Heart left ventricle (tissue), 16 donors: ENCODE data around the gene MEIOB. TPM values are rescaled to one million over a fixed set of nuclear protein-coding genes. Genes with fewer than 3 reads are reported as not detected.

ENCODE experiments used
- ATAC-seq, 4 donors: fragments of 200-7000 bp; cut with Tn5 transposase; one replicate each; pipeline ENCODE4 v1.9.1; 2020 to 2022; ENCODE audit warnings: moderate library complexity in 4 of 4, mild to moderate bottlenecking in 3 of 4, moderate number of reproducible peaks in 1 of 4
- DNase-seq, 5 donors: peaks; one replicate each; pipeline ENCODE4 v3.0.0-alpha.2; 2020
- H3K27ac ChIP-seq, 12 donors: fragments of 200-600 bp; sonication (generic) in 4 of 12; one replicate each; pipeline versions ENCODE4 v1.5.0 to v1.8.0; 2016 to 2022; ENCODE audit warnings: mild to moderate bottlenecking in 2 of 12
- H3K27me3 ChIP-seq, 9 donors: fragments of 200-600 bp; sonication (generic) in 2 of 9; one replicate each; pipeline versions ENCODE4 v1.5.1 to v1.8.0; 2016 to 2022; ENCODE audit warnings: mild to moderate bottlenecking in 3 of 9
- H3K36me3 ChIP-seq, 9 donors: fragments of 200-600 bp; sonication (generic) in 2 of 9; one replicate each; pipeline versions ENCODE4 v1.5.0 to v1.8.0; 2018 to 2022; ENCODE audit warnings: mild to moderate bottlenecking in 2 of 9
- H3K4me1 ChIP-seq, 12 donors: fragments of 200-600 bp; sonication (generic) in 4 of 12; one replicate each; pipeline versions ENCODE4 v1.5.0 to v1.8.0; 2016 to 2022; ENCODE audit warnings: mild to moderate bottlenecking in 3 of 12
- H3K4me3 ChIP-seq, 12 donors: fragments of 200-600 bp; sonication (generic) in 4 of 12; one replicate each; pipeline versions ENCODE4 v1.5.0 to v1.8.0; 2017 to 2022; ENCODE audit warnings: mild to moderate bottlenecking in 9 of 12, moderate library complexity in 4 of 12
- H3K9me3 ChIP-seq, 12 donors: fragments of 200-600 bp; sonication (generic) in 4 of 12; one replicate each; pipeline versions ENCODE4 v1.5.0 to v1.8.0; 2016 to 2022; ENCODE audit warnings: mild to moderate bottlenecking in 1 of 12
- CTCF ChIP-seq, 12 donors: fragments of 200-600 bp; sonication (generic) in 4 of 12; IDR thresholded peaks; one replicate each; pipeline versions ENCODE4 v1.5.0 to v1.8.0; 2018 to 2022; ENCODE audit warnings: antibody characterized with exemption in 12 of 12, mild to moderate bottlenecking in 5 of 12
- POLR2A ChIP-seq, 2 donors: fragments of 450-650 bp; IDR thresholded peaks; one replicate each; pipeline ENCODE4 v1.6.1; 2017; ENCODE audit warnings: antibody characterized with exemption in 2 of 2, mild to moderate bottlenecking in 2 of 2, moderate library complexity in 2 of 2
- WGBS, 4 donors: extraction: QIAGEN DNeasy Blood & Tissue Kit in 2 of 4; methylation state at CpG; one replicate each; pipeline versions ENCODE4 v1.1.5 to v1.1.7; 2013 to 2018; 5-methylcytosine and 5-hydroxymethylcytosine counted together
- intact Hi-C, 10 donors: fragments of 100-400 bp; cut with DNase I; formaldehyde crosslinking; loops; one replicate each; pipeline versions ENCODE4 v1.11.1 to v1.14.2; 2022
- polyA plus RNA-seq, 2 donors: library from polyadenylated mRNA; stranded (reverse); fragments of 200-250 nt; gene quantifications; one replicate each; pipeline ENCODE4 v1.2.3, GENCODE V29; 2013
- total RNA-seq, 9 donors: library from RNA; depleted of rRNA in 2 of 9; stranded (reverse); fragments of >200 nt in 2 of 9; fragmentation: NEBNext Ultra II Directional in 3 of 9; extraction: Animal tissue kit (Norgen Biotek cat#: 25700) in 3 of 9; gene quantifications; one replicate each; pipeline versions ENCODE4 v1.1.0 to v1.2.4, GENCODE V29; 2016 to 2023
- donor health status: ischemic (EF 13 %, LVEDD 7.1; RV severe dilation, severe dysfunction).
- donor health status: healthy with polysubstance abuse.
- donor health status: DM: no; HTN: yes; CAD: no.
- donor health status: DM: no; HTN: no; CAD: no.
- donor health status: ischemic (EF 25% LVEDD 6.9; RV normal size, moderate dysfunction).
- donor health status: ischemic (EF 25% LVEDD 5.7; RV mildly dilated, moderate dysfunction).
- donor health status: healthy.
- donor health status: DM: yes; HTN: yes; CAD: no.
- donor health status: ischemic (EF 35%, LVEDD 5.7; RV mildly dilated, moderate dysfunction).
- donor health status: nonischemic (EF 11% LVEDD 7.7; RV severe dilation, severe dysfunction).
- donor health status: DM: yes; HTN: yes; CAD: no.
- donor health status: PGD.
- donor health status: ischemic (EF 29% LVEDD 5.4; RV normal size, mild dysfunction).
- donor health status: nonischemic (EF 23%, LVEDD 6.1; RV moderate dilation, normal function).

MEIOB gene
- total and polyA plus RNA-seq, 11 donors, result not detected

GRCh38 chr16:1815461-1815860 lies 56.5 kb downstream of the MEIOB start:
- Histone ChIP-seq H3K9me3 (no peaks in the 10 kb centered on the region), H3K36me3 (peaks cover 0 to 78% (median 55%) of the 10 kb centered on the region in 9 donors), H3K4me3 (no peak overlapping the region), H3K27ac (no peak overlapping the region), H3K27me3 (no peaks in the 10 kb centered on the region), H3K4me1 (peaks cover 0 to 6% (median 0%) of the 10 kb centered on the region in 12 donors)
- intact Hi-C loops, result no loop called here
- 86 to 93% (median 91%) methylated on average over 11 of the region's 11 CpGs for WGBS, 4 donors
- TF ChIP-seq CTCF (IDR thresholded peaks at IDR 0.05) (no peak), POLR2A (IDR thresholded peaks at IDR 0.05) (no peak)
- DNase-seq (peak in 1 of 5 donors; percentile 58), ATAC-seq (peak in 1 of 4 donors; percentile 51)

- ATAC-seq (peak; percentile 61 to 91 (median 82)), DNase-seq (peak in 4 of 5 donors; percentile 61 to 85 (median 69))
- Histone ChIP-seq H3K9me3 (no peaks in the 10 kb centered on the region), H3K27ac (no peak overlapping the region), H3K27me3 (no peaks in the 10 kb centered on the region), H3K4me1 (peaks cover 0 to 6% (median 0%) of the 10 kb centered on the region in 12 donors), H3K4me3 (no peak overlapping the region), H3K36me3 (peaks cover 0 to 77% (median 63%) of the 10 kb centered on the region in 9 donors)
- 31 to 46% (median 37%) methylated on average over 15 to 17 of the region's 17 CpGs for whole genome bisulfite sequencing, 4 donors
- intact Hi-C loops, result no loop called here
- TF ChIP-seq CTCF (IDR thresholded peaks at IDR 0.05) (peak in 11 of 12 donors; percentile 18 to 58 (median 36)), POLR2A (IDR thresholded peaks at IDR 0.05) (no peak)
Measured at GRCh38 chr16:1812732-1813163, 59.2 kb downstream of the MEIOB start.

GRCh38 chr16:1810536-1810935 lies 61.4 kb downstream of the MEIOB start:
- no peak overlapping the region for H3K4me3 ChIP-seq
- 86 to 96% (median 95%) methylated on average over 9 to 16 of the region's 16 CpGs for WGBS, 4 donors
- peaks cover 0 to 76% (median 52%) of the 10 kb centered on the region in 9 donors for H3K36me3 ChIP-seq
- H3K9me3 ChIP-seq, result peaks cover 0 to 6% (median 0%) of the 10 kb centered on the region in 12 donors
- ATAC-seq, result no peak
- no peak for DNase-seq
- TF ChIP-seq POLR2A (IDR thresholded peaks at IDR 0.05), result no peak
- TF ChIP-seq CTCF (IDR thresholded peaks at IDR 0.05), result no peak
- H3K27ac ChIP-seq, result no peak overlapping the region
- no peaks in the 10 kb centered on the region for H3K27me3 ChIP-seq
- H3K4me1 ChIP-seq, result peaks cover 0 to 6% (median 0%) of the 10 kb centered on the region in 12 donors
- intact Hi-C loops, result no loop called here

- 93 to 96% (median 95%) methylated on average over 16 of the region's 16 CpGs for WGBS, 4 donors
- H3K4me3 ChIP-seq, result no peak overlapping the region
- peaks cover 0 to 6% (median 0%) of the 10 kb centered on the region in 12 donors for H3K4me1 ChIP-seq
- H3K36me3 ChIP-seq, result peaks cover 0 to 76% (median 48%) of the 10 kb centered on the region in 9 donors
- intact Hi-C loops, result no loop called here
- DNase-seq (no peak), ATAC-seq (no peak)
- peaks cover 0 to 6% (median 0%) of the 10 kb centered on the region in 12 donors for H3K9me3 ChIP-seq
- no peak overlapping the region for H3K27ac ChIP-seq
- no peaks in the 10 kb centered on the region for H3K27me3 ChIP-seq
- TF ChIP-seq CTCF (IDR thresholded peaks at IDR 0.05) (no peak), POLR2A (IDR thresholded peaks at IDR 0.05) (no peak)
Measured at GRCh38 chr16:1810106-1810505, 61.9 kb downstream of the MEIOB start.
